Epithelial cell of esophagus (primary cell): ENCODE results near the gene TGFB2.

Source experiments
- DNase-seq: peaks from one replicate; pipeline ENCODE4 v3.0.0; 2010; ENCODE audit warnings: low read depth
- H3K4me3 ChIP-seq: 2 replicates; pipeline ENCODE4 v1.5.1; 2011; ENCODE audit warnings: mild to moderate bottlenecking, low read length, control low read depth
- CTCF ChIP-seq: IDR thresholded peaks from 2 replicates; pipeline ENCODE4 v1.5.1; 2011; ENCODE audit warnings: low read depth, mild to moderate bottlenecking, low read length, control low read depth, inconsistent platforms; ENCODE audit not compliant: insufficient read depth; ENCODE audit errors: missing control alignments

Gene TGFB2

GRCh38 chr1:218345673-218346390, 696 bp downstream of the TGFB2 start:
- no peak for TF ChIP-seq CTCF

GRCh38 chr1:218346391-218347204, 1.5 kb downstream of the TGFB2 start:
- H3K4me3 ChIP-seq, result peak overlapping the region; percentile 62
- TF ChIP-seq CTCF, result no peak
- peak; percentile 27 for DNase-seq

More at GRCh38 chr1:218345673-218346390, 696 bp downstream of the TGFB2 start:
- peak; percentile 74 for DNase-seq
- H3K4me3 ChIP-seq, result peak overlapping the region; percentile 62

GRCh38 chr1:218347336-218347722, 2.2 kb downstream of the TGFB2 start:
- H3K4me3 ChIP-seq, result peak overlapping the region; percentile 62
- peak; percentile 14 for DNase-seq

GRCh38 chr1:218347723-218348627, 2.8 kb downstream of the TGFB2 start:
- peak; percentile 46 for DNase-seq
- no peak for TF ChIP-seq CTCF
- H3K4me3 ChIP-seq, result peak overlapping the region; percentile 62

More at GRCh38 chr1:218347336-218347722, 2.2 kb downstream of the TGFB2 start:
- no peak for TF ChIP-seq CTCF

- DNase-seq, result peak; percentile 7
- H3K4me3 ChIP-seq, result no peak overlapping the region
- no peak for TF ChIP-seq CTCF
Measured at GRCh38 chr1:218348628-218349071, 3.5 kb downstream of the TGFB2 start.

GRCh38 chr1:218349348-218350034, 4.4 kb downstream of the TGFB2 start:
- no peak for TF ChIP-seq CTCF
- no peak for DNase-seq
- no peak overlapping the region for H3K4me3 ChIP-seq
